ENCODE measurements around the gene SCARF2.

SCARF2 gene

DNA sequence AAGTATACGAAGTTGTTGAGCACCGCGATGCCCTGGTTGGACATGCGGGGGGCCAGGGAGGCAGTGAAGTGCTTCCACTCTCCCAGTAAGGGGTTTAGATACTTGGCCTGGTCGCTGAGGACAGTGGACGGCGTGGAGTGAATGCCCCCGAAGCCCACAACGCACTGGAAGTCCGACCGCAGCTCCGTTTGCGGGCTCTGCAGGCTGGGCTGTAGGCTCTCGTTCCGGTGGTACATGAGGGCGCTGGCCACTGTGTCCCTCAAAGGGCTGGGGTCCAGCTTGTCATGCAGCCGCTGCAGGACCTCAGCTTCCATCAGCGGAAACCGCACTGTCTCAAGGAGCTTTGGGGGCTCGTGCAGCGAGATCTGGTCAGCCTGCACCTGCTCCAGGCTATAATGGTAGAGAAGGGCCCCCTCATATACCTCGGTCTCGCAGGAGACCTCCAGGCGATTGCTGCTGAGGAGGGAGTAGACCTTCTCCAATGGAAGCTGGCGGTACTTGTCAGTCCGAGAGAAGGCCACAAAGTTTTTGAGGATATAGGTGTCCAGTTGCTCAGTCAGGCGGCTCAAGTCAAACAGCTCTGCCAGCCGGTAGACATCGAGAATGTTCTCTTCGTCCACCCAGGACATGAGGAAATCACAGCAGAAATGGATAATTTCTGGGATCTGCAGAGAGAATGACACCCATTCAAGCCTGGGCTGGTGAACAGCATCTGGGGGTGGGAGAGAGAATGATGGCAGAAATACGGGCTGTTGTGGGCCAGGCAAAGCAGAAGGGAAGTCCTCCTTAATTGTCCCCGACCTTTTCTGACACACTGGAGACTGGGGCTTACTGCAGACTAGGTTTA, 27.5 kb upstream of the SCARF2 start:
- H3K27ac ChIP-seq = no peak overlapping the region
- no peak for TF ChIP-seq ZFX (IDR thresholded peaks at IDR 0.05)
- TF ChIP-seq, protein P1, sequence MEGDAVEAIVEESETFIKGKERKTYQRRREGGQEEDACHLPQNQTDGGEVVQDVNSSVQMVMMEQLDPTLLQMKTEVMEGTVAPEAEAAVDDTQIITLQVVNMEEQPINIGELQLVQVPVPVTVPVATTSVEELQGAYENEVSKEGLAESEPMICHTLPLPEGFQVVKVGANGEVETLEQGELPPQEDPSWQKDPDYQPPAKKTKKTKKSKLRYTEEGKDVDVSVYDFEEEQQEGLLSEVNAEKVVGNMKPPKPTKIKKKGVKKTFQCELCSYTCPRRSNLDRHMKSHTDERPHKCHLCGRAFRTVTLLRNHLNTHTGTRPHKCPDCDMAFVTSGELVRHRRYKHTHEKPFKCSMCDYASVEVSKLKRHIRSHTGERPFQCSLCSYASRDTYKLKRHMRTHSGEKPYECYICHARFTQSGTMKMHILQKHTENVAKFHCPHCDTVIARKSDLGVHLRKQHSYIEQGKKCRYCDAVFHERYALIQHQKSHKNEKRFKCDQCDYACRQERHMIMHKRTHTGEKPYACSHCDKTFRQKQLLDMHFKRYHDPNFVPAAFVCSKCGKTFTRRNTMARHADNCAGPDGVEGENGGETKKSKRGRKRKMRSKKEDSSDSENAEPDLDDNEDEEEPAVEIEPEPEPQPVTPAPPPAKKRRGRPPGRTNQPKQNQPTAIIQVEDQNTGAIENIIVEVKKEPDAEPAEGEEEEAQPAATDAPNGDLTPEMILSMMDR (conservative IDR thresholded peaks at IDR 0.05) = no peak

DNA sequence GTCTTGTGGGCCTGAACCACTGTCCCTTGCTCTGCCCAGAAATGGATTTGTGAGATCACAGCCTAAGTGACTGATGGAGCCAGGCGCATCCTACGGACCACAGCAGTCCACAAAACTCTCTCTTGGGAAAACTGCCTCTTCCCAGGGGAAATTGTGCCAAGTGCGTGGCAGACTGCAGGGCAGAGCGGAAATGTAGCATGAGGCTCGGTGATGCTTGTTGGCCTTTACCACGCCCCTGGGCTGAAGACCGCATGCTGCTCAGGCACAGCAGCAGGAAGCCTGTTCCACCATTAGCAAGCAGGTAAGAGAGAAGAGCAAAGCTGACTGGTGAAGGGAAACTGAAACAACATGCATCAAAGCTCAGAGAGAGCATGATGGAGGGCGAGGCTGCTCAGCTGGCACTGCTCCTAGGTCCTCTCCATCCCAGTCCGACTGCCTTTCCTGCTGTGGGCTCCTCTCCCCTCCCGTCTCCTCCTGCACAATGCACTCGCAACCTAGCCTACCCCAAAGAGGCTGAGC, 26.5 kb upstream of the SCARF2 start:
- H3K27ac ChIP-seq = no peak overlapping the region
- TF ChIP-seq ZFX (IDR thresholded peaks at IDR 0.05) = no peak
- TF ChIP-seq, protein P1 (conservative IDR thresholded peaks at IDR 0.05) = no peak

DNA sequence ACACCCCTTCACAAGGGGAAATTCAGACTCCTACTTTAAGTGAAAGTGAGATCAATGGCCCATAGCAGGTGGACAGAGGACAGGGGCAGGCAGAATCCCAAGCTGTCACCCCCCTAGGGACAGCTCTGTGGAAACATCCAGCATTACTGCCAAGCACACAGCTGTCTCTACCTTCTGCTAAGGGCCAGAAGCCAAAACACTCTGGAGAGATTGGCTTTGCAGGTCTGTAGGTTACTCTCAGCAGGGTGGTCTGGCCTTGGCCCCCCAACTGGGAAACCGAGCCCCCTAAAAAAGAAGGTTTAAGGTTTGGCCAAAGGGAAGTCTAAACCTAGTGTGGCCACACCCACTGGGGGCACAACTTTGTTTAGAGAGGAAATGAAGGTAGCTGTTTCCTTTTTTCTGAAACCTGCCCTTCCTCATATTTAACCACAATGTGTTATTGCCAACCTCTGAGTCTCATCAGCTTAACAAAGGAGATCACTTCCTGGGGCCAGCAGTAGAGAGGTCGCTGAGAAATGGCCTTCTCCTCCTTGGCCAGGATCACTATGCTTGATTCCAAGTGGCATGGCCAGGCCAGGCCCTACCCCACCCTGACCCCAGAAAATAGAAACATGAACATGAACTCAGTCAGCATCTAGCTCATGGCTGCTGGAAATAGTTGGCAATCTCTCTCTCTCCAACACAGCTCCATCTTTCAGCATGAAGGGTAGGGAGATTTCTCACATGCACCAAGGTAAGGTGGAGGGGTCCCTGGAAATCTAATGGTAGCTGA, 25.9 kb upstream of the SCARF2 start:
- H3K27ac ChIP-seq = no peak overlapping the region
- TF ChIP-seq ZFX (IDR thresholded peaks at IDR 0.05) = no peak
- TF ChIP-seq, protein P1 (conservative IDR thresholded peaks at IDR 0.05) = no peak

DNA sequence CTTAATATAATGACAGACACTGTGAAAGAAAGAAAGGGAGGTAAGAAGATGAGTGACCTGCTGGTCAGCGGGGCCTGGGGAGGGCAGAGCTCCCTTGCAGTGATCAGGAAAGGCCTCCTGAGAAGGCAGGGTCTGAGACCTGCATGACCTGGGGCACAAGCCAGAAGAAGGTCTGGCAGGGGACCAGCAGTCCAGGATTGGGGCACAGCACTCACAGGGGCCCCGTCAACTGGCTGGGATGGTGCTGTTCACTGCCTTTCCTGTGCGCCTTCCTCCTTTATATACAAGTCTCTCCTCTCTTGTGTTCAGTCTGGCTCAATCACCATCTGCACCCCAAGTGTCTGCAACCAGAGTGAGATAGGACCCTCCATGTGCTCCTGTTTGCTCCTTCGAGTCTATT, 22.2 kb upstream of the SCARF2 start:
- TF ChIP-seq, protein P1 (conservative IDR thresholded peaks at IDR 0.05) = no peak
- no peak for TF ChIP-seq ZFX (IDR thresholded peaks at IDR 0.05)
- H3K27ac ChIP-seq = no peak overlapping the region

DNA sequence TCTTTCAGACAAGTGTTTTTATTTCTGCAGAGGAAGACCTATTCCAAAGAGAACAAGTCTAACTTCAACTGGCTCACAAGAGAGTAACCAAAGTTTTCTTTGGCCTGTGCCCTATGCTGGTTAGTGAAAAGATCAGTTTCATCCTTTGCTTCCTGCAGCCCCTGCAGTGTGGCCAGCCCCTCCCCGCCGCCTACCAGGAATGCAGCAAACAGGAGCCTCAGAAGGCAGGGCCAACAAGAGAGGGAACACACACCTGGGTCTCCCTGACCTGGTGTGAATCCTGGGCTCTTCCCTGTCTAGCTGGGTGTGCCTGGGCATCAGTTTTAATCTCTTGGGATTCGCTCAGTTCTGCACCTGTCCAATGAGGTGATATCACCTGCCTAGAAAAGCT, 21.5 kb upstream of the SCARF2 start:
- H3K27ac ChIP-seq = no peak overlapping the region
- TF ChIP-seq ZFX (IDR thresholded peaks at IDR 0.05) = no peak
- TF ChIP-seq, protein P1 (conservative IDR thresholded peaks at IDR 0.05) = no peak

DNA sequence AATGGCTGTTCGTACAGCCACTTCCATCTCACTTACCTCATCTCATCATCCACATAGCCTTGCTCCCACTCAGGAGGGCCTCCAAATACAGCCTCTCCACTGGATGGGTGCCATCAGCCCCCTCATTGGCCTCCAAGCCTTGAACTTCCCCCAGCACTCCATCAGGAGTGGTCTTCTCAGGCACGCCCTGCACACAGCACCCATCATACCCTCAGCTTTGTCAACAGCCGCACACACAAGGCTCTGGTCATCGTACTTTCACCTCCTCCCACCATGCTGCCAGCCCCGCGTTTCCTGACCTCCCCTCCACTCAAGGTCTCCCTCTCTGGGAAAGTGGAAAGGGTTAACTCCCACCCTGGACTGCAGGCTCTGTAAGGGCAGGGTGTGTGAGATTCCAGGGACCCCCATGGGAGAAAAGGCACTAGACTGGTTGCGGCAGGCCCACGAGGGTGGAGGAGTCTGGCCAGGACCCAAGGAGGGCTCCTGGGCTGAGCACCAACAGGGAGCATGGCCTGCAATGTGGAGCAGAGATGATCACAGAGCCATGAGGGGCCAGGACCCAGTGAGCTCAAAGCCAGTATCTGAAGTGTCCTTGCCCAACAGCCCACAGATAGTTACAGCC, 21.0 kb upstream of the SCARF2 start:
- no peak overlapping the region for H3K27ac ChIP-seq
- TF ChIP-seq, protein P1 (conservative IDR thresholded peaks at IDR 0.05) = no peak
- no peak for TF ChIP-seq ZFX (IDR thresholded peaks at IDR 0.05)

Data from C4-2B (cell line).